Measurements from ENCODE around the gene ACSF2. TPM values are rescaled to one million over a fixed set of nuclear protein-coding genes. Genes with fewer than 3 reads are reported as not detected.

The ACSF2 gene
- total RNA-seq, 5 donors from 2014 or later (not counting 1 experiment from before 2014, with no cell fraction given): 17.7 to 26.4 (median 21.3) TPM

- H3K27me3 ChIP-seq (replicated peaks in 1 of 2; ENCODE audit: control insufficient read depth in 2 of 2, extremely low read depth in 1 of 2, insufficient read depth in 2 of 2, low read length in 1 of 2): peaks cover 0 to 14% of the 10 kb centered on the region in 2 experiments
- POLR2A ChIA-PET: no interaction called here
- no peaks in the 10 kb centered on the region for H3K9me3 ChIP-seq
- Mint-ChIP-seq H3K9me3 (no peaks in the 10 kb centered on the region), H3K27ac (peak overlapping the region in 1 of 2 donors; percentile 61), H3K4me3 (peak overlapping the region; percentile 76 to 88 (median 82)), H3K4me1 (peaks cover 25 to 29% (median 27%) of the 10 kb centered on the region in 3 donors), H3K27me3 (no peaks in the 10 kb centered on the region), H3K36me3 (peaks cover 12% of the 10 kb centered on the region)
- no peak overlapping the region for H3K27ac ChIP-seq (ENCODE audit: low read length)
- ATAC-seq (replicated peaks in 1 of 4) (no peak), DNase-seq (no peak)
- peaks cover 7 to 20% of the 10 kb centered on the region in 2 experiments for H3K4me1 ChIP-seq (ENCODE audit: control insufficient read depth in 1 of 2, extremely low read depth in 1 of 2, insufficient read depth in 2 of 2, low read length in 2 of 2)
- peaks cover 14 to 32% of the 10 kb centered on the region in 2 donors for H3K36me3 ChIP-seq (ENCODE audit: control insufficient read depth in 2 of 2, extremely low read depth in 1 of 2, insufficient read depth in 1 of 2, low read length in 1 of 2)
- CTCF ChIA-PET: interaction anchor here in 1 of 2 donors (1.3 to 1.4 kb wide), 4 partner anchors 10 to 118 kb away, joined by 4 to 9 read pairs (median 6); partner anchors contain the start of gene LRRC59
- no peak overlapping the region for H3K4me3 ChIP-seq (ENCODE audit: control insufficient read depth in 1 of 2, extremely low read depth in 1 of 2, low read length in 1 of 2)
- 50% methylated on average over 1 of the region's 7 CpGs for WGBS (ENCODE audit: insufficient coverage)
Measured at GRCh38 chr17:50480142-50480764, 54.2 kb downstream of the ACSF2 start.

GRCh38 chr17:50480854-50481490 is 55.0 kb downstream of the ACSF2 start:
- Mint-ChIP-seq H3K4me3 (peak overlapping the region in 2 of 3 donors; percentile 21 to 28), H3K27me3 (no peaks in the 10 kb centered on the region), H3K36me3 (peaks cover 19% of the 10 kb centered on the region), H3K4me1 (peaks cover 25 to 29% (median 27%) of the 10 kb centered on the region in 3 donors), H3K27ac (no peak overlapping the region), H3K9me3 (no peaks in the 10 kb centered on the region)
- Histone ChIP-seq H3K9me3 (no peaks in the 10 kb centered on the region), H3K4me3 (ENCODE audit: control insufficient read depth in 1 of 2, extremely low read depth in 1 of 2, low read length in 1 of 2) (no peak overlapping the region), H3K27me3 (replicated peaks in 1 of 2; ENCODE audit: control insufficient read depth in 2 of 2, extremely low read depth in 1 of 2, insufficient read depth in 2 of 2, low read length in 1 of 2) (peaks cover 0 to 14% of the 10 kb centered on the region in 2 experiments), H3K4me1 (ENCODE audit: control insufficient read depth in 1 of 2, extremely low read depth in 1 of 2, insufficient read depth in 2 of 2, low read length in 2 of 2) (peaks cover 7 to 20% of the 10 kb centered on the region in 2 experiments), H3K36me3 (ENCODE audit: control insufficient read depth in 2 of 2, extremely low read depth in 1 of 2, insufficient read depth in 1 of 2, low read length in 1 of 2) (peaks cover 14 to 39% of the 10 kb centered on the region in 2 donors), H3K27ac (ENCODE audit: low read length) (no peak overlapping the region)
- no peak for DNase-seq
- no peak for ATAC-seq (replicated peaks in 1 of 4)
- CTCF ChIA-PET: no interaction called here
- POLR2A ChIA-PET: no interaction called here
- no CpG with 5 or more reads among the region's 2 CpGs for WGBS (ENCODE audit: insufficient coverage)

- Mint-ChIP-seq H3K9me3 (no peaks in the 10 kb centered on the region), H3K4me1 (peaks cover 25 to 29% (median 27%) of the 10 kb centered on the region in 3 donors), H3K36me3 (peaks cover 20% of the 10 kb centered on the region), H3K4me3 (no peak overlapping the region), H3K27me3 (no peaks in the 10 kb centered on the region), H3K27ac (no peak overlapping the region)
- Histone ChIP-seq H3K27me3 (replicated peaks in 1 of 2; ENCODE audit: control insufficient read depth in 2 of 2, extremely low read depth in 1 of 2, insufficient read depth in 2 of 2, low read length in 1 of 2) (peaks cover 0 to 8% of the 10 kb centered on the region in 2 experiments), H3K4me1 (ENCODE audit: control insufficient read depth in 1 of 2, extremely low read depth in 1 of 2, insufficient read depth in 2 of 2, low read length in 2 of 2) (peaks cover 7 to 20% of the 10 kb centered on the region in 2 experiments), H3K27ac (ENCODE audit: low read length) (no peak overlapping the region), H3K9me3 (no peaks in the 10 kb centered on the region), H3K36me3 (ENCODE audit: control insufficient read depth in 2 of 2, extremely low read depth in 1 of 2, insufficient read depth in 1 of 2, low read length in 1 of 2) (peaks cover 14 to 39% of the 10 kb centered on the region in 2 donors), H3K4me3 (ENCODE audit: control insufficient read depth in 1 of 2, extremely low read depth in 1 of 2, low read length in 1 of 2) (no peak overlapping the region)
- no peak for ATAC-seq (replicated peaks in 1 of 4)
- no CpG with 5 or more reads among the region's 4 CpGs for WGBS (ENCODE audit: insufficient coverage)
- DNase-seq: no peak
- ChIA-PET POLR2A (interaction anchor here in 1 of 2 donors (0.7 kb wide), 1 partner anchor 76 kb away, joined by 3 read pairs; no protein-coding TSS in a partner anchor), CTCF (interaction anchor here in 1 of 2 donors (1.0 kb wide), 1 partner anchor 11 kb away, joined by 3 read pairs; no protein-coding TSS in a partner anchor)
Measured at GRCh38 chr17:50481648-50482047, 55.6 kb downstream of the ACSF2 start.

GRCh38 chr17:50482110-50482509 is 56.1 kb downstream of the ACSF2 start:
- 96% methylated on average over 23 of the region's 23 CpGs for WGBS (ENCODE audit: insufficient coverage)
- peaks cover 0 to 4% of the 10 kb centered on the region in 2 experiments for H3K27me3 ChIP-seq (replicated peaks in 1 of 2; ENCODE audit: control insufficient read depth in 2 of 2, extremely low read depth in 1 of 2, insufficient read depth in 2 of 2, low read length in 1 of 2)
- no peak overlapping the region for H3K4me3 Mint-ChIP-seq
- DNase-seq: no peak
- peaks cover 25 to 29% (median 27%) of the 10 kb centered on the region in 3 donors for H3K4me1 Mint-ChIP-seq
- H3K4me3 ChIP-seq (ENCODE audit: control insufficient read depth in 1 of 2, extremely low read depth in 1 of 2, low read length in 1 of 2): no peak overlapping the region
- H3K36me3 Mint-ChIP-seq: peaks cover 20% of the 10 kb centered on the region
- no peaks in the 10 kb centered on the region for H3K27me3 Mint-ChIP-seq
- peaks cover 7 to 20% of the 10 kb centered on the region in 2 experiments for H3K4me1 ChIP-seq (ENCODE audit: control insufficient read depth in 1 of 2, extremely low read depth in 1 of 2, insufficient read depth in 2 of 2, low read length in 2 of 2)
- POLR2A ChIA-PET: interaction anchor here in 1 of 2 donors (0.7 kb wide), 1 partner anchor 77 kb away, joined by 3 read pairs; no protein-coding TSS in a partner anchor
- no peak overlapping the region for H3K27ac ChIP-seq (ENCODE audit: low read length)
- H3K27ac Mint-ChIP-seq: no peak overlapping the region
- CTCF ChIA-PET: interaction anchor here in 1 of 2 donors (1.0 kb wide), 1 partner anchor 11 kb away, joined by 3 read pairs; no protein-coding TSS in a partner anchor
- H3K9me3 ChIP-seq: no peaks in the 10 kb centered on the region
- ATAC-seq (replicated peaks in 1 of 4): no peak
- no peaks in the 10 kb centered on the region for H3K9me3 Mint-ChIP-seq
- peaks cover 16 to 40% of the 10 kb centered on the region in 2 donors for H3K36me3 ChIP-seq (ENCODE audit: control insufficient read depth in 2 of 2, extremely low read depth in 1 of 2, insufficient read depth in 1 of 2, low read length in 1 of 2)

- Mint-ChIP-seq H3K27ac (peak overlapping the region in 1 of 2 donors; percentile 68), H3K36me3 (peaks cover 20% of the 10 kb centered on the region), H3K27me3 (no peaks in the 10 kb centered on the region), H3K9me3 (no peaks in the 10 kb centered on the region), H3K4me1 (peaks cover 25 to 29% (median 27%) of the 10 kb centered on the region in 3 donors), H3K4me3 (no peak overlapping the region)
- DNase-seq (peak; percentile 16 to 75 (median 58)), ATAC-seq (replicated peaks in 1 of 4) (no peak)
- peaks cover 7 to 18% of the 10 kb centered on the region in 2 experiments for H3K4me1 ChIP-seq (ENCODE audit: control insufficient read depth in 1 of 2, extremely low read depth in 1 of 2, insufficient read depth in 2 of 2, low read length in 2 of 2)
- H3K9me3 ChIP-seq: no peaks in the 10 kb centered on the region
- POLR2A ChIA-PET: no interaction called here
- no peak overlapping the region for H3K27ac ChIP-seq (ENCODE audit: low read length)
- peaks cover 19 to 44% of the 10 kb centered on the region in 2 donors for H3K36me3 ChIP-seq (ENCODE audit: control insufficient read depth in 2 of 2, extremely low read depth in 1 of 2, insufficient read depth in 1 of 2, low read length in 1 of 2)
- CTCF ChIA-PET: interaction anchor here (0.6 to 1.0 kb wide), 3 partner anchors 11 to 900 kb away, joined by 3 to 6 read pairs (median 3); no protein-coding TSS in a partner anchor
- 0% methylated on average over 2 of the region's 7 CpGs for WGBS (ENCODE audit: insufficient coverage)
- no peaks in the 10 kb centered on the region for H3K27me3 ChIP-seq (replicated peaks in 1 of 2; ENCODE audit: control insufficient read depth in 2 of 2, extremely low read depth in 1 of 2, insufficient read depth in 2 of 2, low read length in 1 of 2)
- no peak overlapping the region for H3K4me3 ChIP-seq (ENCODE audit: control insufficient read depth in 1 of 2, extremely low read depth in 1 of 2, low read length in 1 of 2)
Measured at GRCh38 chr17:50482516-50482915, 56.5 kb downstream of the ACSF2 start.

- Histone ChIP-seq H3K27me3 (replicated peaks in 1 of 2; ENCODE audit: control insufficient read depth in 2 of 2, extremely low read depth in 1 of 2, insufficient read depth in 2 of 2, low read length in 1 of 2) (no peaks in the 10 kb centered on the region), H3K9me3 (no peaks in the 10 kb centered on the region), H3K4me3 (ENCODE audit: control insufficient read depth in 1 of 2, extremely low read depth in 1 of 2, low read length in 1 of 2) (no peak overlapping the region), H3K27ac (ENCODE audit: low read length) (no peak overlapping the region), H3K36me3 (ENCODE audit: control insufficient read depth in 2 of 2, extremely low read depth in 1 of 2, insufficient read depth in 1 of 2, low read length in 1 of 2) (peaks cover 19 to 45% of the 10 kb centered on the region in 2 donors), H3K4me1 (ENCODE audit: control insufficient read depth in 1 of 2, extremely low read depth in 1 of 2, insufficient read depth in 2 of 2, low read length in 2 of 2) (peaks cover 3 to 10% of the 10 kb centered on the region in 2 experiments)
- CTCF ChIA-PET: interaction anchor here in 1 of 2 donors (0.6 kb wide), 1 partner anchor 53 kb away, joined by 3 read pairs; no protein-coding TSS in a partner anchor
- H3K9me3 Mint-ChIP-seq: no peaks in the 10 kb centered on the region
- 100% methylated on average over 1 of the region's 5 CpGs for WGBS (ENCODE audit: insufficient coverage)
- no peaks in the 10 kb centered on the region for H3K27me3 Mint-ChIP-seq
- H3K4me3 Mint-ChIP-seq: no peak overlapping the region
- peaks cover 22 to 25% (median 23%) of the 10 kb centered on the region in 3 donors for H3K4me1 Mint-ChIP-seq
- POLR2A ChIA-PET: no interaction called here
- H3K27ac Mint-ChIP-seq: no peak overlapping the region
- H3K36me3 Mint-ChIP-seq: peaks cover 20% of the 10 kb centered on the region
- DNase-seq: no peak
- ATAC-seq (replicated peaks in 1 of 4): no peak
Measured at GRCh38 chr17:50483266-50483665, 57.2 kb downstream of the ACSF2 start.

All from T-cell (primary cell).